Keratinocyte (primary cell): ENCODE measurements around the gene DMAC2L. TPM values are rescaled to one million over a fixed set of nuclear protein-coding genes. Genes with fewer than 3 reads are reported as not detected.

Experiments used
- DNase-seq: peaks from one replicate; pipeline ENCODE4 v3.0.0-alpha.2; 2011; ENCODE audit warnings: low read depth, missing footprints, low spot score
- FAIRE-seq: peaks from 2 replicates; lab custom pipeline; 2011; peaks lifted over from hg19 to GRCh38; lab: Jason Lieb, UNC
- H2AFZ ChIP-seq: 2 replicates; pipeline ENCODE4 v1.6.0; 2012; ENCODE audit warnings: low read length, control low read depth, inconsistent platforms; ENCODE audit not compliant: control insufficient read depth
- H3K27ac ChIP-seq: 2 replicates; pipeline ENCODE4 v1.5.1; 2011; ENCODE audit warnings: low read length; ENCODE audit not compliant: control insufficient read depth, insufficient read depth
- H3K27me3 ChIP-seq: 3 replicates; pipeline ENCODE4 v1.6.0; 2011; ENCODE audit warnings: low read length; ENCODE audit not compliant: control insufficient read depth, insufficient read depth; ENCODE audit errors: extremely low read depth
- H3K36me3 ChIP-seq, 2 experiments: 2 replicates in 1 of 2; 3 replicates in 1 of 2; pipeline ENCODE4 v1.5.1; 2011; ENCODE audit warnings: low read length in 2 of 2, mild to moderate bottlenecking in 1 of 2; ENCODE audit not compliant: control insufficient read depth in 2 of 2, insufficient read depth in 2 of 2; ENCODE audit errors: extremely low read depth in 1 of 2
- H3K4me1 ChIP-seq: 3 replicates; pipeline ENCODE4 v1.5.1; 2011; ENCODE audit warnings: low read length; ENCODE audit not compliant: control insufficient read depth, insufficient read depth; ENCODE audit errors: extremely low read depth
- H3K4me2 ChIP-seq: 3 replicates; pipeline ENCODE4 v1.6.0; 2011; ENCODE audit warnings: low read depth, low read length; ENCODE audit not compliant: control insufficient read depth, insufficient read depth; ENCODE audit errors: extremely low read depth
- H3K4me3 ChIP-seq, 3 experiments: fragments of 200-600 bp in 1 of 3; sonication (generic) in 1 of 3; 2 replicates in 2 of 3; 3 replicates in 1 of 3; pipeline ENCODE4 v1.5.1; 2011 to 2016; ENCODE audit warnings: low read length in 3 of 3, mild to moderate bottlenecking in 3 of 3, control low read depth in 2 of 3, inconsistent platforms in 1 of 3, low read depth in 1 of 3, mixed read lengths in 1 of 3, mixed run types in 1 of 3, moderate library complexity in 1 of 3; ENCODE audit not compliant: control insufficient read depth in 2 of 3, insufficient read depth in 2 of 3; ENCODE audit errors: extremely low read depth in 1 of 3
- H3K79me2 ChIP-seq: 2 replicates; pipeline ENCODE4 v1.6.0; 2012; ENCODE audit warnings: low read length; ENCODE audit not compliant: control insufficient read depth, insufficient read depth
- H3K9ac ChIP-seq: 3 replicates; pipeline ENCODE4 v1.6.0; 2011; ENCODE audit warnings: low read length; ENCODE audit not compliant: control insufficient read depth, insufficient read depth; ENCODE audit errors: extremely low read depth
- H3K9me1 ChIP-seq: 3 replicates; pipeline ENCODE4 v1.6.0; 2011; ENCODE audit warnings: low read length; ENCODE audit not compliant: control insufficient read depth, insufficient read depth; ENCODE audit errors: extremely low read depth
- H3K9me3 ChIP-seq: 2 replicates; pipeline ENCODE4 v1.5.1; 2012; ENCODE audit warnings: low read depth, low read length; ENCODE audit not compliant: control insufficient read depth
- H4K20me1 ChIP-seq: 3 replicates; pipeline ENCODE4 v1.6.0; 2011; ENCODE audit warnings: low read length; ENCODE audit not compliant: control insufficient read depth, insufficient read depth; ENCODE audit errors: extremely low read depth
- CTCF ChIP-seq, 3 experiments: IDR thresholded peaks in 1 of 3; conservative IDR thresholded peaks in 1 of 3; optimal IDR thresholded peaks in 1 of 3; 2 replicates in 2 of 3; 3 replicates in 1 of 3; pipeline versions ENCODE3 to v1.5.1; 2011; ENCODE audit warnings: low read length in 3 of 3, mild to moderate bottlenecking in 3 of 3, moderate library complexity in 2 of 3, control low read depth in 1 of 3, inconsistent platforms in 1 of 3; ENCODE audit not compliant: insufficient read depth in 2 of 3; ENCODE audit errors: extremely low read depth in 1 of 3
- EZH2 ChIP-seq: IDR thresholded peaks from one replicate; pipeline ENCODE4 v1.6.1; 2012; ENCODE audit warnings: inconsistent platforms, mild to moderate bottlenecking, low read length, moderate library complexity
- dilution Hi-C: fragments of 300-500 bp; cut with MboI; formaldehyde crosslinking; loops from one replicate; pipeline ENCODE4 v1.7.0; 2020; ENCODE audit warnings: low sequenced_read_pairs; ENCODE audit not compliant: extremely low pct_ligation_motif_present
- polyA plus RNA-seq, 5 experiments: library from polyadenylated mRNA; depleted of rRNA in 3 of 5; stranded (reverse) in 3 of 5; stranded (forward) in 1 of 5; unstranded in 1 of 5; fragments of >200 nt; gene quantifications; 1 replicate in 1 of 5; 2 replicates in 3 of 5; 3 replicates in 1 of 5; pipeline versions ENCODE4 v1.2.1 to v1.2.3, GENCODE V29; 2011 to 2012; ENCODE audit warnings: missing spikeins in 2 of 5, low read depth in 1 of 5, low replicate concordance in 1 of 5

Gene DMAC2L
- polyA plus RNA-seq, 1 donor (not counting 4 experiments of a cell fraction or from before 2014, with no cell fraction given): 12.4 TPM

GRCh38 chr14:50340963-50341362 is 28.8 kb downstream of the DMAC2L start:
- no peaks in the 10 kb centered on the region for H3K36me3 ChIP-seq
- TF ChIP-seq EZH2: no peak
- TF ChIP-seq CTCF (optimal IDR thresholded peaks at IDR 0.05 in 1 of 3, IDR thresholded peaks at IDR 0.05 in 1 of 3, conservative IDR thresholded peaks at IDR 0.05 in 1 of 3; ENCODE audit: extremely low read depth in 1 of 3, insufficient read depth in 2 of 3, low read length in 3 of 3): peak in 2 of 3 experiments; percentile 23 to 34
- H3K4me2 ChIP-seq: no peak overlapping the region
- H3K9me1 ChIP-seq: peaks cover 2% of the 10 kb centered on the region
- no peak for FAIRE-seq
- no peaks in the 10 kb centered on the region for H4K20me1 ChIP-seq
- no peak overlapping the region for H3K4me3 ChIP-seq
- dilution Hi-C loops: no loop called here
- no peak for DNase-seq
- H3K27me3 ChIP-seq: no peaks in the 10 kb centered on the region
- no peaks in the 10 kb centered on the region for H3K79me2 ChIP-seq
- no peaks in the 10 kb centered on the region for H3K9me3 ChIP-seq
- H3K9ac ChIP-seq: no peak overlapping the region
- no peak overlapping the region for H2AFZ ChIP-seq
- peaks cover 26% of the 10 kb centered on the region for H3K4me1 ChIP-seq
- H3K27ac ChIP-seq: no peak overlapping the region

- Histone ChIP-seq H4K20me1 (no peaks in the 10 kb centered on the region), H3K27ac (peak overlapping the region; percentile 27), H3K4me2 (peak overlapping the region; percentile 53), H3K4me1 (peaks cover 31% of the 10 kb centered on the region), H3K9me3 (no peaks in the 10 kb centered on the region), H3K4me3 (peak overlapping the region in 1 of 3 experiments; percentile 24), H3K79me2 (no peaks in the 10 kb centered on the region), H2AFZ (peak overlapping the region; percentile 62), H3K27me3 (no peaks in the 10 kb centered on the region), H3K9ac (peak overlapping the region; percentile 11), H3K36me3 (no peaks in the 10 kb centered on the region), H3K9me1 (no peaks in the 10 kb centered on the region)
- FAIRE-seq (peak; percentile 74), DNase-seq (no peak)
- TF ChIP-seq EZH2: no peak
- peak; percentile 46 to 85 (median 48) for TF ChIP-seq CTCF (optimal IDR thresholded peaks at IDR 0.05 in 1 of 3, IDR thresholded peaks at IDR 0.05 in 1 of 3, conservative IDR thresholded peaks at IDR 0.05 in 1 of 3; ENCODE audit: extremely low read depth in 1 of 3, insufficient read depth in 2 of 3, low read length in 3 of 3)
- dilution Hi-C loops: no loop called here
Observed at GRCh38 chr14:50342221-50343078, 30.3 kb downstream of the DMAC2L start.
